ENCODE data around the gene CLIC6.

DNA sequence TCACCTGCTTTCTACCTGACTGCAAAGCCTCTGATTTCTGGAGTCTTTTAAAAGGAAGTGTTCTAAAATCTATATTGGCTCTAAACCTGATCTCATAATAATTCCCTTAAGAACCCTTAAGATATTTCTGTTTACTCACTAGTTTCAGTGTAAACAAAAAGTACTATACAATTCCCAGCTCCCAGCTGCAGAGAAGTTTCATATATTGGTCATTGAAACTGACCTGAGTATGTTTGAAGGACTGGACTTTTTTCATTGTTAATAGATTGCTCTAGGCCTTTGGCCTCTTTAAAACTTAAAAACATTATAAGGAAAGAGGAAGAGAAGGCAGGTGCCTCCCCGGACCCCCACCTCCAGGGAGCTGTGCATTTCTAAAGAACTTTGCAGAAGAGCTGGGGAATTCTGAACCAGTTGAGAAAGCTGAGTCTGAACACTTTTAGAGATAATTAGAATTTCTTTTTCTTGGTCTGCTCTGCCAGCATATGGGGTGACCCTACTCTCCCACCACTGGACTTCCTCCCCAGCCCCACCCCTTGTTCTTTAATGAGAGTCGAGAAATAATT lies 23.7 kb downstream of the CLIC6 start:
- TF ChIP-seq, protein P1, sequence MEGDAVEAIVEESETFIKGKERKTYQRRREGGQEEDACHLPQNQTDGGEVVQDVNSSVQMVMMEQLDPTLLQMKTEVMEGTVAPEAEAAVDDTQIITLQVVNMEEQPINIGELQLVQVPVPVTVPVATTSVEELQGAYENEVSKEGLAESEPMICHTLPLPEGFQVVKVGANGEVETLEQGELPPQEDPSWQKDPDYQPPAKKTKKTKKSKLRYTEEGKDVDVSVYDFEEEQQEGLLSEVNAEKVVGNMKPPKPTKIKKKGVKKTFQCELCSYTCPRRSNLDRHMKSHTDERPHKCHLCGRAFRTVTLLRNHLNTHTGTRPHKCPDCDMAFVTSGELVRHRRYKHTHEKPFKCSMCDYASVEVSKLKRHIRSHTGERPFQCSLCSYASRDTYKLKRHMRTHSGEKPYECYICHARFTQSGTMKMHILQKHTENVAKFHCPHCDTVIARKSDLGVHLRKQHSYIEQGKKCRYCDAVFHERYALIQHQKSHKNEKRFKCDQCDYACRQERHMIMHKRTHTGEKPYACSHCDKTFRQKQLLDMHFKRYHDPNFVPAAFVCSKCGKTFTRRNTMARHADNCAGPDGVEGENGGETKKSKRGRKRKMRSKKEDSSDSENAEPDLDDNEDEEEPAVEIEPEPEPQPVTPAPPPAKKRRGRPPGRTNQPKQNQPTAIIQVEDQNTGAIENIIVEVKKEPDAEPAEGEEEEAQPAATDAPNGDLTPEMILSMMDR (IDR thresholded peaks at IDR 0.05; ENCODE audit: control extremely low read depth in 1 of 3, insufficient read depth in 1 of 3, low read depth in 1 of 3, low read length in 3 of 3), result no peak
- TF ChIP-seq KDM1A (IDR thresholded peaks at IDR 0.05; ENCODE audit: borderline replicate concordance, low read length) (no peak), TAF7 (optimal IDR thresholded peaks at IDR 0.05; ENCODE audit: borderline replicate concordance, low read depth, low read length) (no peak), SUZ12 (IDR thresholded peaks at IDR 0.05; ENCODE audit: low read length) (no peak)
